HG03520 (cell line): ENCODE results near the gene PCDHA1.
"Not testable (repeated sequence)": the region's sequence is repeated elsewhere in the genome, so short reads cannot be mapped to it uniquely, and the experiment has no call there.

Experiments
- ATAC-seq: cut with Tn5 transposase; IDR thresholded peaks from one replicate; pipeline ENCODE4 v1.9.1; 2021; ENCODE audit warnings: mild to moderate bottlenecking, moderate library complexity; ENCODE audit not compliant: unreplicated experiment

Gene PCDHA1

DNA sequence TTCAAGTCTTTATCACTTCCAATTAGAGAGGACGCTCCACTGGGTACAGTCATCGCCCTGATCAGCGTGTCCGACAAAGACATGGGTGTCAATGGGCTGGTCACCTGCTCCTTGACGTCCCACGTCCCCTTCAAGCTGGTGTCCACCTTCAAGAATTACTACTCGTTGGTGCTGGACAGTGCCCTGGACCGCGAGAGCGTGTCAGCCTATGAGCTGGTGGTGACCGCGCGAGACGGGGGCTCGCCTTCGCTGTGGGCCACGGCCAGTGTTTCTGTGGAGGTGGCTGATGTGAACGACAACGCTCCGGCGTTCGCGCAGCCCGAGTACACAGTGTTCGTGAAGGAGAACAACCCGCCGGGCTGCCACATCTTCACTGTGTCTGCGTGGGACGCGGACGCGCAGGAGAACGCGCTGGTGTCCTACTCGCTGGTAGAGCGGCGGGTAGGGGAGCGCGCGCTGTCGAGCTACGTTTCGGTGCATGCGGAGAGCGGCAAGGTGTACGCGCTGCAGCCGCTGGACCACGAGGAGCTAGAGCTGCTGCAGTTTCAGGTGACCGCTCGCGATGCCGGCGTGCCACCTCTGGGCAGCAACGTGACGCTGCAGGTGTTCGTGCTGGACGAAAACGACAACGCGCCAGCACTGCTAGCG is 22.4 kb downstream of the PCDHA1 start:
- not testable (repeated sequence) for ATAC-seq

DNA sequence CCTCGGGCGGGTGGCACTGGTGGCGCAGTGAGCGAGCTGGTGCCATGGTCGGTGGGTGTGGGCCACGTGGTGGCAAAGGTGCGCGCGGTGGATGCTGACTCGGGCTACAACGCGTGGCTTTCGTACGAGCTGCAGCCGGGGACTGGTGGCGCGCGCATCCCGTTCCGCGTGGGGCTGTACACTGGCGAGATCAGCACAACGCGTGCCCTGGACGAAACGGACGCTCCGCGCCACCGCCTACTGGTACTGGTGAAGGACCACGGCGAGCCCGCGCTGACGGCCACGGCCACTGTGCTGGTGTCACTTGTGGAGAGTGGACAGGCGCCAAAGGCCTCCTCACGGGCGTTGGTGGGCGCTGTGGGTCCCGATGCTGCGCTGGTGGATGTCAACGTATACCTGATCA is 22.9 kb downstream of the PCDHA1 start:
- ATAC-seq, result no peak

DNA sequence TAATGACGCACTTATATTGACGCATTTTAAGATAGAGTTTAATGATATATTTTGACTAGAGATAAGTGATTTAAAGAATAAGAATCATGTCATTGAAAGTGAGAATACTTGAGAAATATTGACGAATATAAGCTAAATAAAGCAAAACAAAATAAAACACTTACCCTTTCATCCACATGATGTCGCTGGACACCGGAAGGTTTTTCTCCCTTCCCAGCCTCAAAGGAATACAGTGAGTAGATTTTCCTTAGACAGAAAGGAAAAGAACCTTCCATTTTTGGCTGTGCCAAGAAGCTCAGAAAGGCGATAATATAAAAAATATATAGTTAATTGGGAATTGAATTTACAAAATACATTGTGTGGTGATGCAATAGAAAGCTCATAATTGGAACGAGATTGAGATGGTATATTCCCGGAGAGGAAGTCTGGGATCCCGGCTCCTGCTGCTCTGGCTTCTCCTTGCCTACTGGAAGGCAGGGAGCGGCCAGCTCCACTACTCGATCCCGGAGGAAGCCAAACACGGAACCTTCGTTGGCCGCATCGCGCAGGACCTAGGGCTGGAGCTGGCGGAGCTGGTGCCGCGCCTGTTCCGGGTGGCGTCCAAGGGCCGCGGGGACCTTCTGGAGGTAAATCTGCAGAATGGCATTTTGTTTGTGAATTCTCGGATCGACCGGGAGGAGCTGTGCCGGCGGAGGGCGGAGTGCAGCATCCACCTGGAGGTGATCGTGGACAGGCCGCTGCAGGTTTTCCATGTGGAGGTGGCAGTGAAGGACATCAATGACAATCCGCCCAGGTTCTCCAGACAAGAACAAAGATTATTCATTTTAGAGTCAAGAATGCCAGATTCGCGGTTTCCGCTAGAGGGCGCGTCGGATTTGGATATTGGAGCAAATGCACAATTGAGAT is 35.7 kb downstream of the PCDHA1 start, which contains the start of gene PCDHA5:
Gene PCDHA5, plus strand, starts transcription at position 239 of the 906 bp plus-strand sequence.
- ATAC-seq, result no peak

DNA sequence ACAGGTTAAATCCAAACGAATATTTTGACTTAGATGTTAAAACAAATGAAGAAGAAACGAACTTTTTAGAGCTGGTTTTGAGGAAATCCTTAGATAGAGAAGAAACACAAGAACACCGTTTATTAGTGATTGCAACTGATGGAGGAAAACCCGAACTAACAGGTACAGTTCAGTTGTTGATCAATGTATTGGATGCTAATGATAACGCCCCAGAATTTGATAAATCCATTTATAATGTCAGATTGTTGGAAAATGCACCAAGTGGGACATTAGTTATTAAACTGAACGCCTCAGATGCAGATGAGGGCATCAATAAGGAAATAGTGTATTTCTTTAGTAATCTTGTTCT is 36.3 kb downstream of the PCDHA1 start:
- no peak for ATAC-seq

DNA sequence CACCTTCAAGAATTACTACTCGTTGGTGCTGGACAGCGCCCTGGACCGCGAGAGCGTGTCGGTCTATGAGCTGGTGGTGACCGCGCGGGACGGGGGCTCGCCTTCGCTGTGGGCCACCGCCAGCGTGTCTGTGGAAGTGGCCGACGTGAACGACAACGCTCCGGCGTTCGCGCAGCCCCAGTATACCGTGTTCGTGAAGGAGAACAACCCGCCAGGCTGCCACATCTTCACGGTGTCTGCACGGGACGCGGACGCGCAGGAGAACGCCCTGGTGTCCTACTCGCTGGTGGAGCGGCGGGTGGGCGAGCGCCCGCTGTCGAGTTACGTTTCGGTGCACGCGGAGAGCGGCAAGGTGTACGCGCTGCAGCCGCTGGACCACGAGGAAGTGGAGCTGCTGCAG is 37.0 kb downstream of the PCDHA1 start:
- not testable (repeated sequence) for ATAC-seq

DNA sequence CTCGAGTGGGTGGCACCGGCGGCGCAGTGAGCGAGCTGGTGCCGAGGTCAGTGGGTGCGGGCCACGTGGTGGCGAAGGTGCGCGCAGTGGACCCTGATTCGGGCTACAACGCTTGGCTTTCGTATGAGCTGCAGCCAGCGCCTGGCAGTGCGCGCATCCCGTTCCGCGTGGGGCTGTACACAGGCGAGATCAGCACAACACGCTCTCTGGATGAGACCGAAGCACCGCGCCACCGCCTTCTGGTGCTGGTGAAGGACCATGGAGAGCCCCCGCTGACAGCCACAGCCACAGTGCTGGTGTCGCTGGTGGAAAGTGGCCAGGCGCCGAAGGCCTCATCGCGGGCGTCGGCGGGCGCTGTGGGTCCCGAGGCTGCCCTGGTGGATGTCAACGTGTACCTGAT is 37.5 kb downstream of the PCDHA1 start:
- ATAC-seq, result no peak

DNA sequence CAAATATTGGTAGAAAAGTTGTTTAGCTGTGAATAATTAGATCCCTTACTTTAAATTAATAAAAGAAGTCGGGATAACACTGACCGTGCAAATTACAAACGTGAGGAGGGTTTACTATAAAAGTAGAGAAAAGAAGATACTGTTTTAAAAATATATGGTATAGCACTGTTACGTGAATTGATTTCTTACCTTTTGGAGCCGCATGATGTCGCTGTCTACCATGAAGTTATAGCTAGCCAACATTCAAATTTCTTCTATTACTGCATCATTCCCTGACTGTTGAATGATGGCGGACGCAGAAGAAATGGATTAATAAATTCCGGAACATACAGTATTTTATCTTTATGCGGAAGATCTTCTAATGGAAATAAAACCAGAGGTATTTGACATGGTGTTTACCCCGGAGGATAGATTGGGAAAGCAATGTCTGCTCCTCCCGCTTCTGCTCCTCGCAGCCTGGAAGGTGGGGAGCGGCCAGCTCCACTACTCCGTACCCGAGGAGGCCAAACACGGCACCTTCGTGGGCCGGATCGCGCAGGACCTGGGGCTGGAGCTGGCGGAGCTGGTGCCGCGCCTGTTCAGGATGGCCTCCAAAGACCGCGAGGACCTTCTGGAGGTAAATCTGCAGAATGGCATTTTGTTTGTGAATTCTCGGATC is 41.9 kb downstream of the PCDHA1 start, which contains the start of gene PCDHA6:
Gene PCDHA6, plus strand, starts transcription at position 257 of the 658 bp plus-strand sequence. Its CDS starts 132 bp downstream, at position 389.
- ATAC-seq, result no peak

DNA sequence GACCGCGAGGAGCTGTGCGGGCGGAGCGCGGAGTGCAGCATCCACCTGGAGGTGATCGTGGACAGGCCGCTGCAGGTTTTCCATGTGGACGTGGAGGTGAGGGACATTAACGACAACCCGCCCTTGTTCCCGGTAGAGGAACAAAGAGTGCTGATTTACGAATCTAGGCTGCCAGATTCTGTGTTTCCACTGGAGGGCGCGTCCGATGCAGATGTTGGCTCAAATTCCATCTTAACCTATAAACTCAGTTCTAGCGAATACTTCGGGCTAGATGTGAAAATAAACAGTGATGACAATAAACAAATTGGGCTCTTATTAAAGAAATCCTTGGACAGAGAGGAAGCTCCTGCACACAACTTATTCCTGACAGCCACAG is 42.4 kb downstream of the PCDHA1 start:
- no peak for ATAC-seq

DNA sequence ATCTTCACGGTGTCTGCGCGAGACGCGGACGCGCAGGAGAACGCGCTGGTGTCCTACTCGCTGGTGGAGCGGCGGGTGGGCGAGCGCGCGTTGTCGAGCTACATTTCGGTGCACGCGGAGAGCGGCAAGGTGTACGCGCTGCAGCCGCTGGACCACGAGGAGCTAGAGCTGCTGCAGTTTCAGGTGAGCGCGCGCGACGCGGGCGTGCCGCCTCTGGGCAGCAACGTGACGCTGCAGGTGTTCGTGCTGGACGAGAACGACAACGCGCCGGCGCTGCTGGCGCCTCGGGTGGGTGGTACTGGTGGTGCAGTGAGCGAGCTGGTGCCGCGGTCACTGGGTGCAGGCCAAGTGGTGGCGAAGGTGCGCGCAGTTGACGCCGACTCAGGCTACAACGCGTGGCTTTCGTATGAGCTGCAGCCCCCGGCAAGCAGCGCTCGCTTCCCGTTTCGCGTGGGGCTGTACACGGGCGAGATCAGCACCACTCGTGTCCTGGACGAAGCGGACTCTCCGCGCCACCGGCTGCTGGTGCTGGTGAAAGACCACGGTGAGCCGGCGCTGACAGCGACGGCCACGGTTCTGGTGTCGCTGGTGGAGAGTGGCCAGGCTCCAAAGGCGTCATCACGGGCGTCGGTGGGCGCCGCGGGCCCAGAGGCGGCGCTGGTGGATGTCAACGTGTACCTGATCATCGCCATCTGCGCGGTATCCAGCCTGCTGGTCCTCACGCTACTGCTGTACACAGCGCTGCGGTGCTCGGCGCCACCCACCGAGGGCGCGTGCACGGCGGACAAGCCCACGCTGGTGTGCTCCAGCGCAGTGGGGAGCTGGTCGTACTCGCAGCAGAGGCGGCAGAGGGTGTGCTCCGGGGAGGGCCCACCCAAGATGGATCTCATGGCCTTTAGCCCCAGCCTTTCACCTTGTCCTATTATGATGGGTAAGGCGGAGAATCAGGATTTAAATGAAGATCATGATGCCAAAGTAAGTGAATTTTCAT is 43.9 kb downstream of the PCDHA1 start:
- ATAC-seq, result not testable (repeated sequence)

DNA sequence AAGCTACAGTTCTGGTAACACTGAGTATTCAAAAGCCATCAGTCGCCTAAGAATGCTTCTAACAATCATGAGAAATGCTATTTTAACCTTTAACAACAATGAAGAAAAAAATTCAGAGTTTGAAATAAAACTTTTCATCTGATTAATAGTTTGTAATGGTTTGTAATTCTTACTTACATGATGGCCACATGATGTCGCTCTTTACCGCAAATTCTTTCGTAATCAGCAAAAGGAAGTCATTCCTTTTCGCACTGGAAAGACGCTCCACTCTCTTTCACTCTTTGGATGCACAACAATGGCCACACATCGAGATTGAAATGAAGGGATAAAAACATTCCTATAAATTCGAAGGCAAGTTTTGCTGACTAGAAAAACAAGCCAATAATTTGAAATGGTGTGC is 48.1 kb downstream of the PCDHA1 start, which contains the start of gene PCDHA7:
Gene PCDHA7, plus strand, starts transcription at position 277 of the 400 bp plus-strand sequence. Its CDS starts 115 bp downstream, at position 392.
- ATAC-seq, result no peak

DNA sequence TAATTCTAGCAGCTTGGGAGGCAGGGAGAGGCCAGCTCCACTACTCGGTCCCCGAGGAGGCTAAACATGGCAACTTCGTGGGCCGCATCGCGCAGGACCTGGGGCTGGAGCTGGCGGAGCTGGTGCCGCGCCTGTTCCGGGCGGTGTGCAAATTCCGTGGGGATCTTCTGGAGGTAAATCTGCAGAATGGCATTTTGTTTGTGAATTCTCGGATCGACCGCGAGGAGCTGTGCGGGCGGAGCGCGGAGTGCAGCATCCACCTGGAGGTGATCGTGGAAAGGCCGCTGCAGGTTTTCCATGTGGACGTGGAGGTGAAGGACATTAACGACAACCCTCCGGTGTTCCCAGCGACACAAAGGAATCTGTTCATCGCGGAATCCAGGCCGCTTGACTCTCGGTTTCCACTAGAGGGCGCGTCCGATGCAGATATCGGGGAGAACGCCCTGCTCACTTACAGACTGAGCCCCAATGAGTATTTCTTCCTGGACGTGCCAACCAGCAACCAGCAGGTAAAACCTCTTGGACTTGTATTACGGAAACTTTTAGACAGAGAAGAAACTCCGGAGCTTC is 48.6 kb downstream of the PCDHA1 start:
- ATAC-seq, result not testable (repeated sequence)

DNA sequence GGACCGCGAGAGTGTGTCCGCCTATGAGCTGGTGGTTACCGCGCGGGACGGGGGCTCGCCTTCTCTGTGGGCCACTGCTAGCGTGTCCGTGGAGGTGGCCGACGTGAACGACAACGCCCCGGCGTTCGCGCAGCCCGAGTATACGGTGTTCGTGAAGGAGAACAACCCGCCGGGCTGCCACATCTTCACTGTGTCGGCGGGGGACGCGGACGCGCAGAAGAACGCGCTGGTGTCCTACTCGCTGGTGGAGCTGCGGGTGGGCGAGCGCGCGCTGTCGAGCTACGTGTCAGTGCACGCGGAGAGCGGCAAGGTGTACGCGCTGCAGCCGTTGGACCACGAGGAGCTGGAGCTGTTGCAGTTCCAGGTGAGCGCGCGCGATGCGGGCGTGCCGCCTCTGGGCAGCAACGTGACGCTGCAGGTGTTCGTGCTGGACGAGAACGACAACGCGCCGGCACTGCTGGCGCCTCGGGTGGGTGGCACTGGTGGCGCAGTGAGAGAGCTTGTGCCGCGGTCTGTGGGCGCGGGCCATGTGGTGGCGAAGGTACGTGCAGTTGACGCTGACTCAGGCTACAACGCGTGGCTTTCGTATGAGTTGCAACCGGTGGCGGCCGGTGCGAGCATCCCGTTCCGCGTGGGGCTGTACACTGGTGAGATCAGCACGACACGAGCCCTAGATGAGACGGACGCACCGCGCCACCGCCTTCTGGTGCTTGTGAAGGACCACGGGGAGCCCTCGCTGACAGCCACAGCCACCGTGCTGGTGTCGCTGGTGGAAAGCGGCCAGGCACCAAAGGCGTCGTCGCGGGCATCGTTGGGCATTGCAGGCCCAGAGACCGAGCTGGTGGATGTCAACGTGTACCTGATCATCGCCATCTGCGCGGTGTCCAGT is 49.9 kb downstream of the PCDHA1 start:
- no peak for ATAC-seq

DNA sequence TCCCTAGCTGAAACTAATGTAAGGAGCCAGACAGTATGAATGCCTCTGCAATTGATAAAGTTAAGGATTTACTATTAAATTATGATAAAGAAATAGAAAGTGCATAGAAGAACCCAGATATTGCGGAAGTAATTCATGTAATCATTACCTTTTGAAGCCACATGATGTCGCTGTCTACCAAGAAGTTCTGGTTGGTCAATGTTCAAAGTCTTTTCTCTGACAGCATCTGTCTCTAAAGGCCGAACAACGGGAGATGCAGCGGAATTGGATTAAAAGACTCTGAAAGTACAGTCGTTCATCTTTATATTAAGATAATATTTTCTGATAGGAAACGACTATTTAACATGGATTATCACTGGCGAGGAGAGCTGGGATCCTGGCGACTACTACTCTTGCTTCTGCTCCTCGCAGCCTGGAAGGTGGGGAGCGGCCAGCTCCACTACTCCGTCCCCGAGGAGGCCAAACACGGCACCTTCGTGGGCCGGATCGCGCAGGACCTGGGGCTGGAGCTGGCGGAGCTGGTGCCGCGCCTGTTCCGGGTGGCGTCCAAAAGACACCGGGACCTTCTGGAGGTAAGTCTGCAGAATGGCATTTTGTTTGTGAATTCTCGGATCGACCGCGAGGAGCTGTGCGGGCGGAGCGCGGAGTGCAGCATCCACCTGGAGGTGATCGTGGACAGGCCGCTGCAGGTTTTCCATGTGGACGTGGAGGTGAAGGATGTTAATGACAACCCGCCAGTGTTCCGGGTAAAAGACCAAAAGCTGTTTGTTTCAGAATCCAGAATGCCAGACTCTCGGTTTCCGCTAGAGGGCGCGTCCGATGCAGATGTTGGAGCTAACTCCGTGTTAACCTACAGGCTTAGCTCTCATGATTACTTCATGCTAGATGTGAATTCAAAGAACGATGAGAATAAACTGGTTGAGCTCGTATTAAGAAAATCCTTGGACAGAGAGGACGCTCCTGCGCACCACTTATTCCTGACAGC is 55.3 kb downstream of the PCDHA1 start, which contains the start of gene PCDHA8:
Gene PCDHA8, plus strand, starts transcription at position 210 of the 985 bp plus-strand sequence. Its CDS starts 135 bp downstream, at position 345.
- ATAC-seq, result no peak

DNA sequence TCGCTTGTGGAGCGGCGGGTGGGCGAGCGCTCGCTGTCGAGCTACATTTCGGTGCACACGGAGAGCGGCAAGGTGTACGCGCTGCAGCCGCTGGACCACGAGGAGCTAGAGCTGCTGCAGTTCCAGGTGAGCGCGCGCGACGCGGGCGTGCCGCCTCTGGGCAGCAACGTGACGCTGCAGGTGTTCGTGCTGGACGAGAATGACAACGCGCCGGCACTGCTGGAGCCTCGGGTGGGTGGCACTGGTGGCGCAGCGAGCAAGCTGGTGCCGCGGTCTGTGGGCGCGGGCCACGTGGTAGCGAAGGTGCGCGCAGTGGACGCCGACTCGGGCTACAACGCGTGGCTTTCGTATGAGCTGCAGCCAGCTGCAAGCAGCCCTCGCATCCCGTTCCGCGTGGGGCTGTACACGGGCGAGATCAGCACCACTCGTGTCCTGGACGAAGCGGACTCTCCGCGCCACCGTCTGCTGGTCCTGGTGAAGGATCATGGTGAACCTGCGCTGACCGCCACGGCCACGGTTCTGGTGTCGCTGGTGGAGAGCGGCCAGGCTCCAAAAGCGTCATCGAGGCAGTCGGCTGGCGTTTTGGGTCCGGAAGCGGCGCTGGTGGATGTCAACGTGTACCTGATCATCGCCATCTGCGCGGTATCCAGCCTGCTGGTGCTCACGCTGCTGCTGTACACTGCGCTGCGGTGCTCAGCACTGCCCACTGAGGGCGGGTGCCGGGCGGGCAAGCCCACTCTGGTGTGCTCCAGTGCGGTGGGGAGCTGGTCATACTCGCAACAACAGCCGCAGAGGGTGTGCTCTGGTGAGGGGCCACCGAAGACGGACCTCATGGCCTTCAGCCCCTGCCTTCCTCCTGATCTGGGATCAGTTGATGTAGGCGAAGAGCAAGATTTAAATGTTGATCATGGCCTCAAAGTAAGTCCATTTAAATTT is 57.1 kb downstream of the PCDHA1 start:
- ATAC-seq, result no peak

DNA sequence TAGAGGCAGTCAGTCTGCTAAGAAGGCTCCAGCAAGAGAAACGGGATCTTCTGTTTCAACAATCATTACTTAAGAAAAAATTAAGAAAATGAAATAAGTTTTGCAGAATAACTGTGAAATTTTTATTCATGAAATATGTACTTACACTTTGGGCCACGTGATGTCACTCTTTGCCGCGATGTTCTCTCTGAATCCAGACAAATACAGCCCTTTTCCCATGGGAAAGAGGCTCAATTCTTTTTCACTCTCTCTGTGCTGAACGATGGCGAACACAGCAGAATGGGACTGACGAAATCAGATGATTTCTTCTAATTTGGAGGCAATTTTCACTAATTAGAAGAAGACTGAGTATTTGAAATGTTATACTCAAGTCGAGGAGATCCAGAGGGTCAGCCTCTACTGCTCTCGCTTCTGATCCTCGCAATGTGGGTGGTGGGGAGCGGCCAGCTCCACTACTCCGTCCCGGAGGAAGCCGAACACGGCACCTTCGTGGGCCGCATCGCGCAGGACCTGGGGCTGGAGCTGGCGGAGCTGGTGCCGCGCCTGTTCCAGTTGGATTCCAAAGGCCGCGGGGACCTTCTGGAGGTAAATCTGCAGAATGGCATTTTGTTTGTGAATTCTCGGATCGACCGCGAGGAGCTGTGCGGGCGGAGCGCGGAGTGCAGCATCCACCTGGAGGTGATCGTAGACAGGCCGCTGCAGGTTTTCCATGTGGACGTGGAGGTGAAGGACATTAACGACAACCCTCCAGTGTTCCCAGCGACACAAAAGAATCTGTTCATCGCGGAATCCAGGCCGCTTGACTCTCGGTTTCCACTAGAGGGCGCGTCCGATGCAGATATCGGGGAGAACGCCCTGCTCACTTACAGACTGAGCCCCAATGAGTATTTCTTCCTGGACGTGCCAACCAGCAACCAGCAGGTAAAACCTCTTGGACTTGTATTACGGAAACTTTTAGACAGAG is 62.5 kb downstream of the PCDHA1 start, which contains the start of gene PCDHA9:
Gene PCDHA9, plus strand, starts transcription at position 244 of the 964 bp plus-strand sequence. Its CDS starts 114 bp downstream, at position 358.
- ATAC-seq, result not testable (repeated sequence)
